Retinal pigment epithelial cell (primary cell): Measurements from ENCODE around the gene ITPRIPL1.

Source experiments
- DNase-seq: peaks from one replicate; pipeline ENCODE4 v3.0.0-alpha.2; 2010; ENCODE audit warnings: low read depth
- H3K4me3 ChIP-seq: 2 replicates; pipeline ENCODE4 v1.5.1; 2011; ENCODE audit warnings: mild to moderate bottlenecking, low read length, control low read depth, moderate library complexity
- CTCF ChIP-seq: conservative IDR thresholded peaks from 2 replicates; pipeline ENCODE4 v1.5.1; 2011; ENCODE audit warnings: low read depth, low read length, control low read depth, inconsistent platforms

ITPRIPL1 gene

GRCh38 chr2:96304606-96305005 is 20.5 kb upstream of the ITPRIPL1 start:
- no peak for DNase-seq
- TF ChIP-seq CTCF, result no peak
- peak overlapping the region; percentile 99 for H3K4me3 ChIP-seq

- peak within 1 kb of the TSS; percentile 99 for H3K4me3 ChIP-seq
- TF ChIP-seq CTCF, result no peak
- peak; percentile 30 for DNase-seq
Observed at GRCh38 chr2:96305091-96305978, 19.8 kb upstream of the ITPRIPL1 start, which contains the start of gene SNRNP200. SNRNP200 (minus strand) TSS chr2:96305546; CDS start chr2:96305437, 109 bp downstream.

- peak overlapping the region; percentile 99 for H3K4me3 ChIP-seq
- TF ChIP-seq CTCF, result no peak
- no peak for DNase-seq
Observed at GRCh38 chr2:96305979-96306308, 19.2 kb upstream of the ITPRIPL1 start.

GRCh38 chr2:96306370-96306769 is 18.7 kb upstream of the ITPRIPL1 start:
- no peak for TF ChIP-seq CTCF
- peak overlapping the region; percentile 99 for H3K4me3 ChIP-seq
- no peak for DNase-seq

- no peak for TF ChIP-seq CTCF
- DNase-seq, result no peak
- no peak overlapping the region for H3K4me3 ChIP-seq
Observed at GRCh38 chr2:96308248-96308647, 16.9 kb upstream of the ITPRIPL1 start.

GRCh38 chr2:96315005-96315399 is 10.1 kb upstream of the ITPRIPL1 start:
- no peak for TF ChIP-seq CTCF
- no peak overlapping the region for H3K4me3 ChIP-seq
- DNase-seq, result no peak
